OCI-LY1 (cell line): Measurements from ENCODE around the gene SPACDR.
A peak's percentile ranks its signal among the peaks of the same experiment; 100 is the strongest.

Experiments used
- H2AFZ ChIP-seq: fragments of 200-600 bp; sonication (generic), shearing (Covaris generic); 2 replicates; pipeline ENCODE4 v1.6.0; 2014; ENCODE audit warnings: antibody characterized with exemption, mild to moderate bottlenecking, low read length
- H3F3A ChIP-seq: fragments of 200-600 bp; sonication (generic), shearing (Covaris generic); 2 replicates; pipeline ENCODE4 v1.6.0; 2014; ENCODE audit warnings: mild to moderate bottlenecking, antibody characterized with exemption, low read length, moderate library complexity; ENCODE audit not compliant: insufficient read depth
- H3K27ac ChIP-seq: fragments of 200-600 bp; sonication (generic); 2 replicates; pipeline ENCODE4 v1.5.1; 2014; ENCODE audit warnings: low read length, mixed run types, mild to moderate bottlenecking, low read depth; ENCODE audit not compliant: poor library complexity, severe bottlenecking
- H3K27me3 ChIP-seq: fragments of 200-600 bp; sonication (generic); 2 replicates; pipeline ENCODE4 v1.6.0; 2014; ENCODE audit warnings: antibody characterized with exemption, mild to moderate bottlenecking, low read length, moderate library complexity; ENCODE audit not compliant: insufficient read depth
- H3K36me3 ChIP-seq: fragments of 200-600 bp; sonication (generic); 2 replicates; pipeline ENCODE4 v1.6.1; 2014; ENCODE audit warnings: mild to moderate bottlenecking, antibody characterized with exemption, low read length, moderate library complexity, mixed read lengths; ENCODE audit not compliant: insufficient read depth
- H3K4me1 ChIP-seq: fragments of 200-600 bp; sonication (generic); 2 replicates; pipeline ENCODE4 v1.5.1; 2014; ENCODE audit warnings: mild to moderate bottlenecking, low read length, moderate library complexity; ENCODE audit not compliant: insufficient read depth, severe bottlenecking
- H3K4me2 ChIP-seq: fragments of 200-600 bp; sonication (generic), shearing (Covaris generic); 2 replicates; pipeline ENCODE4 v1.6.1; 2014; ENCODE audit warnings: low read length
- H3K4me3 ChIP-seq: fragments of 200-600 bp; sonication (generic); 2 replicates; pipeline ENCODE4 v1.5.1; 2014; ENCODE audit warnings: low read length, low read depth, mild to moderate bottlenecking, mixed read lengths; ENCODE audit not compliant: poor library complexity, severe bottlenecking
- H3K79me2 ChIP-seq: fragments of 200-600 bp; shearing (Covaris generic); 2 replicates; pipeline ENCODE4 v1.6.1; 2016; ENCODE audit warnings: mixed run types, low read length, mixed read lengths; ENCODE audit not compliant: insufficient read depth
- H3K9ac ChIP-seq: fragments of 200-600 bp; sonication (generic), shearing (Covaris generic); 2 replicates; pipeline ENCODE4 v1.6.1; 2014; ENCODE audit warnings: mild to moderate bottlenecking, low read length, mixed read lengths
- H3K9me2 ChIP-seq: fragments of 200-600 bp; sonication (generic), shearing (Covaris generic); 2 replicates; pipeline ENCODE4 v1.6.1; 2014; ENCODE audit warnings: low read depth, mild to moderate bottlenecking, low read length, mixed read lengths
- H3K9me3 ChIP-seq: fragments of 200-600 bp; shearing (Covaris generic); 2 replicates; pipeline ENCODE4 v1.6.1; 2014; ENCODE audit warnings: low read length, mixed read lengths
- H4K20me1 ChIP-seq: fragments of 200-600 bp; sonication (generic), shearing (Covaris generic); 2 replicates; pipeline ENCODE4 v1.6.0; 2016; ENCODE audit warnings: mild to moderate bottlenecking, low read length; ENCODE audit not compliant: insufficient read depth
- CTCF ChIP-seq: fragments of 200-600 bp; sonication (generic), shearing (Covaris generic); IDR thresholded peaks from 2 replicates; pipeline ENCODE4 v1.5.1; 2017; ENCODE audit warnings: mild to moderate bottlenecking, antibody characterized with exemption, low read length, moderate library complexity, mixed read lengths
- EZH2 ChIP-seq: fragments of 200-600 bp; sonication (generic), shearing (Covaris generic); IDR thresholded peaks from 2 replicates; pipeline ENCODE4 v1.8.0; 2017; ENCODE audit warnings: borderline replicate concordance, mixed run types, mild to moderate bottlenecking, antibody characterized with exemption, low read length, moderate library complexity, mixed read lengths

SPACDR gene

GRCh38 chr7:100411101-100411500 is 53.0 kb downstream of the SPACDR start:
- Histone ChIP-seq H4K20me1 (no peaks in the 10 kb centered on the region), H3K4me3 (no peak overlapping the region), H2AFZ (no peak overlapping the region), H3K9ac (no peak overlapping the region), H3K9me3 (no peaks in the 10 kb centered on the region), H3F3A (no peaks in the 10 kb centered on the region), H3K9me2 (no peaks in the 10 kb centered on the region), H3K79me2 (no peaks in the 10 kb centered on the region), H3K36me3 (no peaks in the 10 kb centered on the region), H3K4me1 (peaks cover 6% of the 10 kb centered on the region), H3K27ac (no peak overlapping the region), H3K27me3 (peaks cover 6% of the 10 kb centered on the region; the same call in 1 of the 2 replicates), H3K4me2 (no peak overlapping the region)
- no peak for TF ChIP-seq CTCF
- TF ChIP-seq EZH2: no peak

- H4K20me1 ChIP-seq: no peaks in the 10 kb centered on the region
- peaks cover 6% of the 10 kb centered on the region for H3K4me1 ChIP-seq
- H3K4me3 ChIP-seq: no peak overlapping the region
- H2AFZ ChIP-seq: no peak overlapping the region
- H3K79me2 ChIP-seq: no peaks in the 10 kb centered on the region
- H3K27ac ChIP-seq: no peak overlapping the region
- H3K4me2 ChIP-seq: no peak overlapping the region
- no peaks in the 10 kb centered on the region for H3K9me2 ChIP-seq
- no peaks in the 10 kb centered on the region for H3F3A ChIP-seq
- TF ChIP-seq CTCF (peak; percentile 80), EZH2 (no peak)
- no peaks in the 10 kb centered on the region for H3K9me3 ChIP-seq
- H3K27me3 ChIP-seq: peaks cover 6% of the 10 kb centered on the region; the same call in 1 of the 2 replicates
- no peak overlapping the region for H3K9ac ChIP-seq
- H3K36me3 ChIP-seq: no peaks in the 10 kb centered on the region
Measured at GRCh38 chr7:100407285-100408180, 56.5 kb downstream of the SPACDR start.

- Histone ChIP-seq H3K9me2 (no peaks in the 10 kb centered on the region), H3K79me2 (no peaks in the 10 kb centered on the region), H3K4me3 (no peak overlapping the region), H3K36me3 (no peaks in the 10 kb centered on the region), H3F3A (no peaks in the 10 kb centered on the region), H2AFZ (no peak overlapping the region), H3K4me2 (no peak overlapping the region), H3K27me3 (peaks cover 6% of the 10 kb centered on the region; the same call in 1 of the 2 replicates), H3K4me1 (peaks cover 6% of the 10 kb centered on the region), H3K27ac (no peak overlapping the region), H3K9ac (no peak overlapping the region), H4K20me1 (no peaks in the 10 kb centered on the region), H3K9me3 (no peaks in the 10 kb centered on the region)
- no peak for TF ChIP-seq EZH2
- no peak for TF ChIP-seq CTCF
Measured at GRCh38 chr7:100406767-100407166, 57.3 kb downstream of the SPACDR start.
